IPS DF 19.7 (cell line): Measurements from ENCODE around the gene IRF6.

ENCODE experiments used
- DNase-seq: peaks from one replicate; pipeline ENCODE4 v3.0.0-alpha.2; 2013; ENCODE audit warnings: low read depth, low spot score

The IRF6 gene

DNA sequence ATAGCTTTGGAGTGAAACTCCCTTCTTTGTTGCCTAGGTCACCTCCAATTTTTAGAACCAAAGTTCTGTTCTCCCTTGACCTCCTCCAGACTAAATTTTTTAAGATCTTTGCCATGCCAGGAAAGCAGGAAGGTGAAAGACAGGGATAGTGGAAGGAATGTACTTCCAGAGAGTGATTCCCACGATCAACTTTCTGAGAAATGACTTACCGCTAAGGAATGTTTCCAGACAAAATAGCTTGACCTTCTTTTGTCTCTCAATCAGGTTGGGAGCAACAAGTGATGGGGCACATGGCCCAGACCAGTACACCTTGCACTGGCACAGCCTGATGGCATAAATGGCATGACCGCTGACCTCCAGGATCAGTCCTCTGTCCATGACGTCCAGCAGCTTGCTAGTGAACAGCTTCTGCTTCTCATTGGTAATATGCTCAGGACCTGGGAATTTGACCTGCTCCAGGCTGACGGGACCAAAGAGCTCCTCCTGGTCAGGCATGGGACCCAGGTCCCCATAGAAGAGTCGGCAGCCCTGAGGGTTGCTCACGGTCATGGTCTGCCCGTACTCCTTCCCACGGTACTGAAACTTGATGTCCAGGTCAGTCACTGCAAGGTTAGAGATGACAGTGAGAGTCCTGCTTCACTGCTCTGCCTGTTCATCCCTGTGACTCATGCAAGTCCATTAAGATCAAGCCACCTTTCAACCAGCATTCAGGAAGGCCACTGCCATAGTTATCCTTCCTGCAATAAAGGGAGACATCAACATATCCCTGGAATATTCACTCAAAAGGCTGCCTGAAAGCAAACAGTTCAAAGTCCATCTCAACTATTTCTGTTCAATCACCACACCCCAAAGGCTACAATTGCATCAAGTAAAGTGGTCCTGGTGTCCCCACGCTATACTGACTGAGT, 15.4 kb downstream of the IRF6 start:
- DNase-seq = no peak

DNA sequence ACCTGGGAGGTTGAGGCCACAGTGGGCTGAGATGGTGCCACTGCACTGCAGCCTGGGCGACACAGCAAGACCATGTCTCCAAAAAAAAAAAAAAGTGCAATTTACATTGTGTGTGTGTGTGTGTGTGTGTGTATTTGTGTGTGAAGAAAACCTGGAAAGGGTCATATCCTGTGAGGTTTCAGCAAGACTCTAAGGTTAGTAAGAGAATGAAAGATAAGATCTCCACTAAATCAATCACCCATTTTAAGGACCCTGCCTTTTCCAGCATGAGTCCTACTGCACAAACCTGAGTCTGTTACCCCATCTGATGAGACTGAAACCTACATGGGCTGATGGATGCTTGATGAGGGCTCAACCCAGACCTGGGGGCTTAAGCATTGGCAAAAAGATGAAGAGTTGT, 16.7 kb downstream of the IRF6 start:
- no peak for DNase-seq

DNA sequence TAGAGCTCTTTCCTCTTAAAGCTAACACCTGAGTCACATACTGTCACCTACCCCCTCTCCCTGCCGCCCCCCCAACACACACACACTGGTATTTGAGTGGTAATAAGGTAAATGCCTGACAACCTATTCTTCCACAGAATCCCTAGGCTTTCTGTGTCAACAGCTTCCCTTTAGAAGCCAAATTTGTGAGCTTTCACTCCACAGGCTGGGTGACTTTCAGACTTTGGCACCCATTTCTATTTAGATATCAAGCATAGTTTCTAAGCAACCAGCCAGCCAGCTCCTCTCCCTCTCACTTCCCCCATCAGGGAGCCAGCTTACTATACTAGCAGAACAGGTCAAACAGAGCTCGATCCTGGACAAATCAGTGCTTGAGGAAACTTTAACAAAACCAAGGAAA, 18.4 kb downstream of the IRF6 start:
- no peak for DNase-seq

DNA sequence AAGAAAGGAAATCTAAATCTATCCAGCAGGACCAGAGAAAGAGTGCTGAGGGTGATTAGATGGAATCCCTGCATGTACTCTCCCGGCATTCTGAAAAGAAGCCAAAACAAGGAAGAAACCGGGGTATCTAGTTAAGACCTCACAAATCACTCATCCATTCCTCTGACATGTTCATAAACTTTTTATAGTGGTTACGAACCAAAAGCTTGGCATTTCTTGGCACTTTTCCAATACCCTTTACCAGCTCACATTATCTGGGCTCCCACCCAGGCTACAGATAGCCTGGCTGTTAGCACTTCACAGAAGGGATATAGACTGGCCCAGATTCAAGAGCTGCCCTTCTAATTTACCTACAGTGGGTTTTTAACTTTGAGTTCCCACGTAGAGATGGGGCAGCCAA, 19.8 kb downstream of the IRF6 start:
- no peak for DNase-seq

DNA sequence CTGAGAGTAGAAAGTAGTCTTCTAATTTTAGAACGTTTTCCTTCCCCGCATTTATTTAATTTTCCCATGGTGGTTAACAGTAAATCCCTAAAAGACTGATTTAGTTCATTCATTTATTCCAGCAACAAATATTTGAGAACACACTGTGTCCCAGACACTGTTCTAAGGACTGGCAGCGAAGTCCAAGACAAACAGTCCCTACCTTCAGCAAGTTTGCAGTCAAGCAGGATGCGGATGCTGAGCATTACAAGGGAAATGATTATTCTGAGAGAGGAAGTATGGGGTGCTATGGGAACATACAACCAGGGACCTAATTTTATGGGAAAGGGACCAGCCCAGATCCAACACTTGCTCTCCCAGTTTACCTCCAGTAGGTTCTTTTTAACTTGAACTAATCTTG, 20.4 kb downstream of the IRF6 start:
- DNase-seq = no peak

DNA sequence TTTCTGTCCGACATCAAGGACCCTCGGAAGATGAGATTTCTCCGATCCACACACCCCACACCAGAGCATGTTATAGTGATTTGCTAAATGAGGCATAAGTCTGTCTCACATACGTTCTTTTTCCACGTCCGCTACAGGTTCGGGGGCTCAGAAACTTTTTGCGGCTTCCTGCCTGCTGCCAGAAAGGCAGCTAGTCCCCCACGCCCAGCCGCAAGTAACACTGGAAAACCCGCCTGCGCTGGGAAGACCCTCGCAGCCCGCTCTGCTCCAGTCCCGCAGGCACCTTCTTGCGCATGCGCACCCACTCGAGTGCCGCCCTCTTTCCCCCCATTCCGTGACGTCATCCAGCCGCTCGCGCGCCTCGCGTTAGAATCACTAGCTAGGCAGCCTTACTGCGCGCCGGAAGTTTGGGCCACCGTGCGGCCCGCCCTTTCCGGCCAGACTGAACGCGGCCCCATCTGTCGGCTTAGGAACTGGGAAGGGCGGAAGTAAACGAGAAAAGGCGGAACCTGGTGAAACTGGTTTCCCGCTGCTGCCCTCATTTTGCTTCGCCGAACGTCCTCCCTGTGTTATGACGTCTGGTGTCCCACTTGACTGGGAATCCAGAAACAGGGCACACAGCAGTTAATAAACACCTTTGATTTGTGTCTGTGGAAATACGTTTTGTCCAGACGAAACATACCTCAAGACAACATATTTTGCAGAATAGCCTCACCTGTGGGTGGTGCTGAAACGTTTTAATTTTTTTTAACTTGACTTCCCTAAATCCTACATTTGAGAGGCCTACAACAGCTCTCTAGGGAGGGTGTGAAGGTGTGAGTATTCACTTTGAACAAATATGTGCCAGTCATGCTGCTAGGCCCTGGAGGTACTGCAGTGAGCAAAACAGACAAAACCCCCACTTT, 21.4 kb downstream of the IRF6 start, which contains the start of gene C1orf74:
C1orf74 (minus strand) TSS at position 295 of the 905 bp plus-strand sequence. CDS start 925 bp downstream, outside the sequence.
- peak; percentile 88 for DNase-seq

DNA sequence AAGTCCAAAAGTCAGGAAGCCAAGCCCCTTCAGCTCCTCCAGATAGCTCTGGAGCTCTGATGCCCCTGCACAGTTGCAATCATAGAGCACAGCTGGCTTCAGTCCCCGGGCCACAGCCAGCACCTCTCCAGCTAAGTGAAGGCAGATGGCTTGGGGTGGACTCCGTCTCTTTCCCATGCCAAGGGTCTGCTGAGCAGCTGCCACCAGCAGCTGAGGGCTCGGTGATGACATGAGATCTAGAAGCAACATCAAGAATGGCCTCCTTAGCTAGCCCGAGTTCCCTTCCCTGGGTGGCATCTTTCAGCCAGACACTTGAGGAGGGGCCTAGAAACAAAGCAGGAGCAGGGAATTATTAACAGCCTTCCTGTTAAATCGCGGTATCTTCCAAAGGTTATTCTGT, 22.6 kb downstream of the IRF6 start:
- DNase-seq = no peak

DNA sequence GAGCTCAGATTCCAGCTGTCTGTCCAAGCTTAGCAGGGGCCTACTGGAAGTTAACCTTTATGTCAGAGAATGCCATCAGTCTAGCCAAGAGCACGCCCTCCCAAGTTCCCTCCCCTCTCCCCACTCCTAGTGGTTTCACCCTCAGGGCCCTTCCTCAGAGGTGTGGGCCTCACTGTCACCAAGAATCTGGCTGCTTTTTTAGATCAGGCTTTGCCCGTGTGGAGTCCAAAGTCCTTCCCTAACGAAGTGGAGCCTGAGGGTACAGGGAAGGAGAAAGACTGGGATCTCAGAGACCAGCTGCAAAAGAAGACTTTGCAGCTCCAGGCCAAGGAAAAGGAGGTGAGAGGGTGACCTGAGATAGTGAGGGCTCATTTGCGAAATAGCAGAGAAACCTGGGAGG, 25.7 kb downstream of the IRF6 start:
- DNase-seq = no peak

DNA sequence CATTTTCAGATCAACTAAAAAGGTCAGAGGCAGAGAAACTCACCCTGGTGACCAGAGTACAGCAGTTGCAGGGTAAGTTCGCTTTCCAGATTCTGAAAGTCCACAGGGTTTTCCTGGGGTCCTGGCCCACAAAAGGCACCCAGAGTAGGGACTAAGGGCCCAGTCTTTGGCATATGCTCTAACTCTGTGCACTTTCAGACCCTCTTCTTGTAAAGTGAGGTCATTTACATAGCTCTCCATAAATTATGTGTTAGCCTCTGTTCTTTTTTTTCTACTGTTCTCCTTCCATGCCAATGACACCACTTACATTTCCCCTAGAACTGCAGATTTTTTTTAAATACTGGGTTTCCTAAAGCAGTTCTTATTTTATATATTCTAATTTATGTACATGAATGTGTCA, 27.8 kb downstream of the IRF6 start:
- DNase-seq = no peak

DNA sequence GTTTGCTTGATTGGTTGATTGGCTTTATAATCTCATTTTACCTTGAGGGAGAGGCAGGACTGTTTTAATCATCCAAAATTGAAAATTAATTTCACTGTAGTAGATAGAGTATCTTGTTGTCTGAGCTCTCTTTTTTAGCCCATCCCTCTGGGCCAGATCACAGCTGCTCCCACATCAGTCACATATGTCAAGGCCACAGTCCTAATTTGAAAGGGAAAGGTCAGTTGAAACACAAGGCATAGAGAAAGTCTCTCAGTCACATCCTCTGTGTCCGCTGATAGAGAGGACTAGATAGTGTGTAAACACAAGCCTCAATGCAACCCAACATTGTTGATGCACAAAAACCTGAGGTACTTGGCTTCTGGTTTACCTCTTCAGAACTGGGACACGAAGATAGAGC, 28.4 kb downstream of the IRF6 start:
- DNase-seq = no peak

DNA sequence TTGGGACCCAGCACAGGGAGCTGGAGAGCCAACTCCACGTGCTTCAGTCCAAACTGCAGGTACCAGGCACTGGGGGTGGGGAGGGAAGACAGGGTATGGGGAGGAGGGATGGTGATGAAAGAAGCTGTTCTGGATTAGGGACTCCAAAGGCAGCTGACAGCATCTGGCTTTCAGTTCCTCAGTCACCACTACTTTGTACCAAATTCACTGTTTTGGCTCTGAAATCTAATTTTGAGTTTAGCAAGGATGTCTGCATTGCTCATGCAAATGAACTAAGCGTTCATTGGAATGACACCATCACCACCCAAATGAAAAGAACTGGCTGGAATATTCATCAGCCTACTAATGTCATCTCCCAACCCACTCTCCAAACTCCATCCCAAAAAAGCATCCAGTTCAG, 30.3 kb downstream of the IRF6 start:
- no peak for DNase-seq

DNA sequence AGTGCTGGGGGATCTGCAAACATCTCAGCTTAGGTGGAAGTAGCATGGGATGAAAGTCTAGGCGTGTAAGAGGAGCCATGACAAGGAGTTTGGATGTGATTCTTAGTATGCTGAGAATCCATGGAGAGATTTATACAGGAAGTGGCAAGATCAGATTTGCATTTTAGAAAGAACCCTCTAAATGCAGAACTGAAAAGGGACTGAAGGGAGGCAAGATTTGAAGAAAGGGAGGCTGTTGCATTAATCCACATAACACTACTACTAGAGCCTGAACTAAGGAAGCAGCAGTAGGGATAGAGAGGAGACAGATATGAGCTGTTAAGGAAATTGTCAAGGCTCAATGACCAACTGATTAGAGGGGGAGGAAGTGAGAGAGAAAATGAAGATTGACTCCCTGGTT, 31.4 kb downstream of the IRF6 start:
- no peak for DNase-seq

DNA sequence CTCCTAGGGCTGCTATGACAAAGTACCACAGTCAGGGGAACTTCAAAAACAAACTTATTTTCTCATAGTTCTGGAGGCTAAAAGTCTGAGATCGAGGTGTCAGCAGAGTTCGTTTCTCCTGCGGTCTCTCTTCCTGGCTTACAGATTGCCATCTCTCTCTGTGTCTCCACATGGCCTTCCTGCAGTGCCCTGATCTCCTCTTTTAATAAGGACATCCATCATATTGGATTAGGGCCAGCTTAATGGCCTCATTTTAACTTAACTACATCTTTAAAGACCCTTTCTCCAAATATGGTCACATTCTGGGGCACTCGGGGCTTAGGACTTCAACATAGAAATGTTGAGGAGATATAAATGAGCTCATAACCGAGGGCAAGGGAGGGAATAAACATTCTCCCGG, 33.8 kb downstream of the IRF6 start:
- DNase-seq = no peak

DNA sequence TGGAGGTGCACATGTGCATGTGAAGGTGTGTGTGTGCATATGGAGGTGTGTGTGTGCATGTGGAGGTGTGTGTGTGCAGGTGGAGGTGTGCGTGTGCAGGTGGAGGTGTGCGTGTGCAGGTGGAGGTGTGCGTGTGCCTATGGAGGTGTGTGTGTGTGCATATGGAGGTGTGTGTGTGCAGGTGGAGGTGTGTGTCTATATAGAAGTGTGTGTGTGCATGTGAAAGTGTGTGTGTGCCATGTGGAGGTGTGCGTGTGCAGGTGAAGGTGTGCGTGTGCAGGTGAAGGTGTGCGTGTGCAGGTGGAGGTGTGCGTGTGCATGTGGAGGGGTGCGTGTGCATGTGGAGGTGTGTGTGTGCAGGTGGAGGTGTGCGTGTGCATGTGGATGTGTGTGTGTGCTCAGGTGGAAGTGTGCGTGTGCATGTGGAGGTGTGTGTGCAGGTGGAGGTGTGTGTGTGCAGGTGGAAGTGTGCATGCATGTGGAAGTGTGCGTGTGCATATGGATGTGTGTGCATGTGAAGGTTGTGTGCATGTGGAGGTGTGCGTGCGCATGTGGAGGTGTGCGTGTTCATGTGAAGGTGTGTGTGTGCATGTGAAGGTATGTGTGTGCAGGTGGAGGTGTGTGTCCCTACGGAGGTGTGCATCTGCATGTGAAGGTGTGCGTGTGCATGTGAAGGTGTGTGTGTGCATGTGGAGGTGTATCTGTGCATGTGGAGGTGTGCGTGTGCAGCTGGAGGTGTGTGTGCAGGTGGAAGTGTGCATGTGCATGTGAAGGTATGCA, 35.1 kb downstream of the IRF6 start:
- DNase-seq = no peak

DNA sequence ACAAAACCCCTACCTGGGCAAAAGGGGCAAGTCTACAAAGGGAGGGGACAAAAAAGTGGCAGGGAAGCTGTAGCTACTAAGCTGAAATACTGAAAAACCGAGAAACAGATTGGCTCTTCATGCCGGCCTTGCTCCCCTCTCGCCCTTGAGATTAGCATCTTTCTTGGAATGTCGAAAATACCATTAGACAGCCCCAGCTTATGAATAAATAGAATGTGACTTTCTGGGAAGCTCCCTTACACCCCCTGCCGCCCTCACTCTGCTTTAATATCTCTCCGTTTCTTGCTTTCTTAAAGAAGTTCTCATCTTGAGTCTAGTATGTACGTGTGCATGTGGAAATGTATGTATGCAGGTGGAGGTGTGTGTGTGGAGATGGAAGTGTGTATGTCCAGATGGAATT, 36.0 kb downstream of the IRF6 start:
- no peak for DNase-seq

DNA sequence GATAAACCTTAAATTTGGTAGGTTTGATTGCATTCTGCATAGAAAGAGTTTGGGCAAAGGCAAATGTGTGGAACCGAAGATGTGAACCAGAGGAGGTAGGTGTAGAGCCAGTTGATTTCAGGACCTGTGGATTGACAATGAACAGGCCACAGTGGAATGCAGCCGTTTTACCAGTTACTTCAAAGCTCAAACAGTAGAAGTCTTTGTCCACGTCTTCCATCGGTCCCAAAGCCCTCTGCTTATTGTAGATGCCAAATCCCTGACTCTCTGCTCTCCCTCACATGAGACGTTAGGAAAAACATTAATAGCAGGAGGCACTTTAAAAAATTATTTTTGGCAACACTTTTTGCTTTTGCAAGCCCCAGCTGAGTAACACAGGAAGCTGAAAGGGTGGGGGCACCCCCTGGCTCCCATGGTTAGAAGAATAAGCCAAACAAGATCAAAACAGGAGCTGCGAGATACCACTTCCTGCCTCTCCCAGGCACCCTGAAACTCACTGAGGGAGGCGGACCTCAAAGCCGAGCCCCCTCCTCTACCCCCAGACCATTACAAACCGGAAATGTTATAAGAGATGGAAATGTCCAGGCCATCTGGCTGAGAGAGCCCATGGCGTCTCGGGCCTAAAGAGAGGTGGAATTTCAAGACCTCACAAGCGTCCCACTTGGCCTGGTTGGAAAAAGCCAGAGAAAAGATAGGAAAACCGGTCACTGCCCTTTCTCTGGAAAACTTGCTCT, 36.6 kb downstream of the IRF6 start:
- no peak for DNase-seq

DNA sequence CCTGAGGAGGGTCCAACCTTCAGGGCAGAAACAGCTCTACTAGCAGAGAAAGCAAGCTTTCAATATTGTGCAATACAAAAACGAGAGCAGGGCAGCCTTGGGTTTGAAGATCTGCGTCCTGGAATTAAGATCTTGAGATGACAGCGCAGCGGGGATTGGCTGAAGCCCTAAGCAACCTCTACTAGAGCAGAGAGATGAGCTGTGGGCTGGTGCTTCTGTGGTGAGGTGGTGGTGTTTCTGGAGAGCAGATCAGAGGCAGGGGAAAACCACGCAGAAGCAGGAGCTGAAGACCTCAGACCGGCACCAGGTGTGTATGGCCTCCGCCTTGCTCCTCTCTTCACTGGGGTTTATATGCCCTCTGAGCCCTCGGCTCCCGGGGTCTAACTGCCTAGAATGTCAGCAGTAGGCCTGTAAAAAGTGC, 37.6 kb downstream of the IRF6 start:
- no peak for DNase-seq

DNA sequence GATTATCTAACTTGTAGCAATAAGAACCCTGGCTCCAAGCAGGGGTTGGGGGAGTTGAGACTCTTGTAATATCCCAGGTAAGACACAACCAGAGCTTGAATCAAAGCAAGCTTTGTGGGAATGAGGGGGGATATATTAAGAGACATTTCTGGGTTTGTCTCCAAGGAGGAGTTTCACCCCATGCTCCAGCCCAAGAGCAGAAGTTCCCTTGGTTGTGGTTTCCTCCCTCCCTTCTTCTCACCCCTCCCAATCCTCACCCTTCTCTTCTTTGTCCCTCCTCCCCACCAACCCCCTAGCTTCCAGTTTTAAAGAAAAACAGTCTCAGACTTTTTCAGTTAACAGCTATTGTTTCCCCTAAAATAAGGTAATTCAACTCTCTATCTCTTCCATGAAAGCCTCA, 38.2 kb downstream of the IRF6 start:
- no peak for DNase-seq

DNA sequence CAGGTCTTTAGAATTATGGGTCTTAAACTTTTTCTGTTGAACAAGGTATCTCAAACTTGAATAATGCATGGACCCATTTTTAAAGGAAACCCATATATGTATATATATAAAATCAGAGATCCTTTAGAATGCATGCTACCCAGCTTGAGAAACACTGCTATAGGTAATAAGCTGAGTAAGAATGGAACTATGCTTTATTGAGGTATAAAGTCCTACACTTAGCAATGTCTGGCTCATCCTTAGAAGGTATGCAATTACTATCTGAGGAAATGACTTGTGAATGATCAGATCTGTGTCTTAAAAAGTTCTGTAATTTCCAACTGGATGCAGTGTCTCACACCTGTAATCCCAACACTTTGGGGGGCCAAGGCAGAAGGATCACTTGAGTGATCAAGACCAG, 38.8 kb downstream of the IRF6 start:
- no peak for DNase-seq

DNA sequence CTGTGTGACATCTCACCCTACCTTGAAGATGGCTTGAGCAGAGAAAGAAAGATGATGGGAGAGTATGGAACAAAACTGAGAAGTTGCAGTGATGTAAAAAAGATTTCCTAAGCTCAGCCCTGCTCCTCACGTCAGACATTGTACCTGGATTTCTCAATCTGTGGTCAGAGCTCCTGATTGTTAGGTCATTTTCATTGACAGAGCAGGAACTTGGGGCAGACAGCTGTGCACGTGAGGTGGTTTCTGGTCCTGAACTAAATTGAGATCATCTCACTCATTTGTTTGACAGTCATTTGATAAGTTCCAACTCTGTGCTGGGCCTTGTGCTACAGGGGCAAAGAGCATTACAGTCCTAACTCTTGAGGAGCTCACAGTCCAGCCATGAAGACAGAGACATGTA, 39.9 kb downstream of the IRF6 start:
- no peak for DNase-seq

DNA sequence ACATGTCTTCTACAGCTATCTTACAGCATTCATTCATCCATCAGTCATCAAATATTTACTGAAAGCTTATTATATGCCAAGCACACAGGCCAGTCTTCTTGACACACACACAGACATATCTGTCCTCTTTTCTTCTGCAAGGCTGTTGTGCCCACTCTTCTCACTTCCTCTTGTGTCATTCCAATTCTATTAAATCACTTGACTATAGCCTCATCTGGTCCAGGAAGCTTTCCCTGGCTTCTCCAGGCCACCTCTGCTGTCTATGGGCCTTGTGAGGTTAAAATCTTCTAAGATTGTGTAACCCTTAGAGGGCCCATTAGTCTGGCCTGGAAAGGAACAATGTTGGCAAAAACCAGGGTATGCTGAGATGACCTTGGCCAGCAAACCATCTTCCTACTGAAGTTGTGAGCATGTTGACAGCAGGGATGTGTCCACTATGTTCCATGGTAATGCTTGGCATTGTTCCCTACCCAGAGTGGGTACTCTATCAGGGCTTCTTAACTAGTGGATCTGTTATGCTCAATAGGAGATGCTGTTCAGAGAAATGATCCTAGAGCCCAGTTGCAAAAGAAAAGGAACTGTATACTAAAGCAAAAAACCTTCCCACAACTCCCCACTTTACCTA, 44.8 kb downstream of the IRF6 start:
- DNase-seq = no peak
